HL-60 (cell line): ENCODE data around the gene FOXI2.

Experiments used
- CTCF ChIP-seq: IDR thresholded peaks from one replicate; pipeline ENCODE4 v1.5.1; 2011; ENCODE audit warnings: low read length, control low read depth, inconsistent platforms; ENCODE audit not compliant: insufficient read depth
- POLR2AphosphoS5 ChIP-seq: IDR thresholded peaks from 2 replicates; pipeline ENCODE4 v1.6.1; 2012; ENCODE audit warnings: low read depth
- REST ChIP-seq: IDR thresholded peaks from 2 replicates; pipeline ENCODE4 v1.6.1; 2012; ENCODE audit warnings: low read depth; ENCODE audit not compliant: insufficient replicate concordance

GRCh38 chr10:127715782-127716378 lies 21.1 kb upstream of the FOXI2 start:
- TF ChIP-seq CTCF (no peak), POLR2AphosphoS5 (no peak), REST (no peak)
